Measurements from ENCODE around the gene VPS51.
A peak's percentile ranks its signal among the peaks of the same experiment; 100 is the strongest.

Gene VPS51

DNA sequence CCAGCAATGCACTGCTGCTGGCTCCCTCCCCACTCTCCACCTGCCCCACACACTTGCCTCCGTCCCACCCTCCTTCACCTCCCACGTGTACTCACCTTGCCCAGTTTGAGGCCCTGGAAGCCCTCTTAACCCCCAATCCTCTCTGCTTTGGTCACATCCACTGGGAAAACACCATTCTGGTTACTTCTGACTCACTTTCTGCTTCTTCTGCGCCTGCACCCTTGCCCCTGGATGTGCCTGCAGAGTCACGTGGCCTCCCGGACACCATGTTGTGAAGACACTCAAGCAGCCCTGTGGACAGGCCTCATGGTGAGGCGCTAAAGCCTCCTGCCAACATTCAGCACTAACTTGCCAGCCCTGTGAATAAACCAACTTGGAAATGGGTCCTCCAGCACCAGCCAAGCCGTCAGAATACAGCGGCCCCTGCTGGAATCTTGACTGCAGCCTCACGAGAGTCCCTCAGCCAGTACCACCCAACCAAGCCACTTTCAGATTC is 35.1 kb upstream of the VPS51 start:
- TF ChIP-seq, protein P1, sequence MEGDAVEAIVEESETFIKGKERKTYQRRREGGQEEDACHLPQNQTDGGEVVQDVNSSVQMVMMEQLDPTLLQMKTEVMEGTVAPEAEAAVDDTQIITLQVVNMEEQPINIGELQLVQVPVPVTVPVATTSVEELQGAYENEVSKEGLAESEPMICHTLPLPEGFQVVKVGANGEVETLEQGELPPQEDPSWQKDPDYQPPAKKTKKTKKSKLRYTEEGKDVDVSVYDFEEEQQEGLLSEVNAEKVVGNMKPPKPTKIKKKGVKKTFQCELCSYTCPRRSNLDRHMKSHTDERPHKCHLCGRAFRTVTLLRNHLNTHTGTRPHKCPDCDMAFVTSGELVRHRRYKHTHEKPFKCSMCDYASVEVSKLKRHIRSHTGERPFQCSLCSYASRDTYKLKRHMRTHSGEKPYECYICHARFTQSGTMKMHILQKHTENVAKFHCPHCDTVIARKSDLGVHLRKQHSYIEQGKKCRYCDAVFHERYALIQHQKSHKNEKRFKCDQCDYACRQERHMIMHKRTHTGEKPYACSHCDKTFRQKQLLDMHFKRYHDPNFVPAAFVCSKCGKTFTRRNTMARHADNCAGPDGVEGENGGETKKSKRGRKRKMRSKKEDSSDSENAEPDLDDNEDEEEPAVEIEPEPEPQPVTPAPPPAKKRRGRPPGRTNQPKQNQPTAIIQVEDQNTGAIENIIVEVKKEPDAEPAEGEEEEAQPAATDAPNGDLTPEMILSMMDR (IDR thresholded peaks at IDR 0.05; ENCODE audit: low read depth, low read length) = no peak
- TF ChIP-seq MYC (IDR thresholded peaks at IDR 0.05; ENCODE audit: low read depth, low read length) (no peak), POLR2A (IDR thresholded peaks at IDR 0.05; ENCODE audit: extremely low read depth, insufficient read length) (no peak)
- TF ChIP-seq, protein P2, sequence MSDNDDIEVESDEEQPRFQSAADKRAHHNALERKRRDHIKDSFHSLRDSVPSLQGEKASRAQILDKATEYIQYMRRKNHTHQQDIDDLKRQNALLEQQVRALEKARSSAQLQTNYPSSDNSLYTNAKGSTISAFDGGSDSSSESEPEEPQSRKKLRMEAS (IDR thresholded peaks at IDR 0.05; ENCODE audit: low read depth, low read length) = no peak
- no peak overlapping the region for H3K4me3 ChIP-seq (ENCODE audit: low read depth, low read length)
- peak; percentile 46 for DNase-seq (ENCODE audit: low read depth)

DNA sequence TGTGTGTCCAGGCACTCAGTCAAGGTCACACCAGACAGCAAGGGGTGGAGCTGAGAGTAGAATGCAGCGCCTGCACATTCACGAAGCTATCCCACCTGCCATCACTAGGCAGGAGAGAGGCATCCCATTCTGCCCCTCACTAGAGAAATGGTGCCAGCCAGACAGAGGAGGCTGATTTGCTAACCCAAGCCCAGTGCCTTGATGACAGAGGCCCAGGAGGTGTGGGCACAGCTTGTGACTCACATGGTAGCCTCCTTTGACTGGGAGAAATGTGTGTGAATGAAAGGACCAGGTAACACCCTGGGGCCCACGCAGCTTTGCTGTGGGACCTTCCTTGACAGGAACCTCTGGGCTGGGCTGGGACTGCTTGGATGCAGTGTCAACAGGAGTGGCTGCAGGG is 32.5 kb upstream of the VPS51 start:
- no peak for DNase-seq (ENCODE audit: low read depth)
- TF ChIP-seq, protein P1 (IDR thresholded peaks at IDR 0.05; ENCODE audit: low read depth, low read length) = no peak
- TF ChIP-seq MYC (IDR thresholded peaks at IDR 0.05; ENCODE audit: low read depth, low read length) (no peak), POLR2A (IDR thresholded peaks at IDR 0.05; ENCODE audit: extremely low read depth, insufficient read length) (no peak)
- TF ChIP-seq, protein P2 (IDR thresholded peaks at IDR 0.05; ENCODE audit: low read depth, low read length) = no peak
- H3K4me3 ChIP-seq (ENCODE audit: low read depth, low read length) = no peak overlapping the region

DNA sequence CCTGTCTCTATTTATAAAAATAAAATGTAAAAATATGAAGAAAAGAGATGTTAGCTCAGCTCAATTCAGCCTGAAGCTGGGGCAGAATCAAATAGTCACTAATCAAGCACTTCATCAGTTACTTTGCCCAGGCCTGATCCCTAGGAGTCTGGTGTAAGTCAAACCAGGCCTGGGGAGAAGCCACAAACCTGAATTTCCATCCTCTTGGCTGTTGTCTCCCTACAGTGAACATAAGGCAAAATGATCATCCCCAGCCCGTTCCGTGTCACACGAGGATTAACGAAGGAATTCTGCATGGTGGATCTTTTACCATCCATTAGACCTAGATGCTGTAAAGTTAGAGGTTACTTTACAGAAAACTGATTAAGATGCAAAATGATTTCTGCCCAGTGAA is 31.2 kb upstream of the VPS51 start:
- no peak for DNase-seq (ENCODE audit: low read depth)
- TF ChIP-seq MYC (IDR thresholded peaks at IDR 0.05; ENCODE audit: low read depth, low read length) (no peak), POLR2A (IDR thresholded peaks at IDR 0.05; ENCODE audit: extremely low read depth, insufficient read length) (no peak)
- TF ChIP-seq, protein P2 (IDR thresholded peaks at IDR 0.05; ENCODE audit: low read depth, low read length) = no peak
- TF ChIP-seq, protein P1 (IDR thresholded peaks at IDR 0.05; ENCODE audit: low read depth, low read length) = no peak
- no peak overlapping the region for H3K4me3 ChIP-seq (ENCODE audit: low read depth, low read length)

DNA sequence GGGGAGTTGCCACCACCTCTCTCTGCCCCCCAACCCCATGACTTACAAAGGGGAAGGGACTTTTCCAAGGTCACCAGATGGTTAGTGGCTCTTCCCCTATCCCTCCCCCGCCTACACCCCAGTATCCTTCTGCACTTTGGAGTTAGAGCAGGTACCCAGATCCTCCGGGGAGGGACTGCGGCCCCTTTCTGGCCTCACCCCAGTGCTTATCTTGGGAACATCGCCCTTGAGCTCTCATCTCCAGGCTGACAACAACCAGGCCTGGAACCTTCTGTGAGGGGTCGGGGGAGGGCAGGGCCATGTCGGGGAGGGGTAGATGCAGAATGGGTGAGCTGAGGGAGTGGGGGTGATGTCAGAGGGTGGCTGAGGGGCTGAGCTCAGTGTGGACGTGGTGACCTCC is 30.2 kb upstream of the VPS51 start:
- H3K4me3 ChIP-seq (ENCODE audit: low read depth, low read length) = no peak overlapping the region
- no peak for DNase-seq (ENCODE audit: low read depth)
- TF ChIP-seq POLR2A (IDR thresholded peaks at IDR 0.05; ENCODE audit: extremely low read depth, insufficient read length) (no peak), MYC (IDR thresholded peaks at IDR 0.05; ENCODE audit: low read depth, low read length) (no peak)
- TF ChIP-seq, protein P2 (IDR thresholded peaks at IDR 0.05; ENCODE audit: low read depth, low read length) = no peak
- TF ChIP-seq, protein P1 (IDR thresholded peaks at IDR 0.05; ENCODE audit: low read depth, low read length) = no peak

DNA sequence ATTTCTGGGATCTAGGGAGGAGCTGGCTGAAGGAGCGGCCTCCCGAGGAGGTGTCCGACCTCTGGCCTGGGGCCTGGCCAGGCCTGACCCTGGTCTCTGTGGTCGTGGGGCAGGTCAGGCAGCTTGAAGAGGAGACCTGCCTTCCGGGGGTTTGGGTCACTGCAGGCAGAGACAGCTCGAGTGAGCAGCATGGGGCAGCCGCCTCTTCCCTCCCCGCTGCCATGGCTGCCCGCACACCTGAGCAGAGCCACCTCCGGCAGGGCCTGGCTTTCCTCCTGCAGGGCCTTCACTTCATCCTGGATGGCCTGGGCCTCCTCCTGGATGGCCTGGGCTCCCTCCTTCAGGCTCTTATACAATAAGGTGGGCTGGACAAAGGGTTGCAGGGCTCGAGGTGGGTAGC is 29.7 kb upstream of the VPS51 start:
- H3K4me3 ChIP-seq (ENCODE audit: low read depth, low read length) = no peak overlapping the region
- TF ChIP-seq, protein P1 (IDR thresholded peaks at IDR 0.05; ENCODE audit: low read depth, low read length) = no peak
- TF ChIP-seq MYC (IDR thresholded peaks at IDR 0.05; ENCODE audit: low read depth, low read length) = no peak
- no peak for DNase-seq (ENCODE audit: low read depth)

DNA sequence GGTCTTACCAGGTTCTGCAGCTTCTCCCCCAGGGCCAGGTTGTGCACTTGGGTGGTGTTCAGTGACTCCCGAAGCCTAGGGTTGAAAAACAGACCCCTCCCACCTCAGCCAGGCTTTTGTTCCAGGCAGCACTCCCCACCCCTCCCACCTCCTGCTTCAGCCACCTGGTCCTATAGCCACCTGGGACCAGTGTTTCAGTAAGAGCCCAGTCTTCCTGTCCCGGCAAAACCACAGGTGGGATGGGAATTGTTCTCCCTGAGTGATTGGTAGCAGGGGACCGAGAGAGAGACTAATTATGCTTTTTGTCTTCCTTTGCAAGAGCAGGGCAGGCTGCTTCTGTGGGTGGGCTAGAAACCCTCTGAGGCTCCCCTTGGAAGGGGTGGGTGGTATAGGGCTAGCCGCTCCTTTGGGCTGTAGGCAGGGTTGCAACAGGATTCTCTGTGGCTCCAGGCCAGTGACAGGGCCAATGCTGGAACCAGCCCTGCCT is 29.2 kb upstream of the VPS51 start:
- no peak overlapping the region for H3K4me3 ChIP-seq (ENCODE audit: low read depth, low read length)

More for the DNA sequence above, 29.2 kb upstream of the VPS51 start:
- DNase-seq (ENCODE audit: low read depth) = no peak
- no peak for TF ChIP-seq MYC (IDR thresholded peaks at IDR 0.05; ENCODE audit: low read depth, low read length)
- no peak for TF ChIP-seq POLR2A (IDR thresholded peaks at IDR 0.05; ENCODE audit: extremely low read depth, insufficient read length)
- TF ChIP-seq, protein P2 (IDR thresholded peaks at IDR 0.05; ENCODE audit: low read depth, low read length) = no peak
- TF ChIP-seq, protein P1 (IDR thresholded peaks at IDR 0.05; ENCODE audit: low read depth, low read length) = no peak

All from NB4 (cell line).